Tibial artery (tissue), 4 donors: ENCODE data around the gene DLG2.

Experiments
- DNase-seq, 2 donors: peaks; one replicate each; pipeline ENCODE4 v3.0.0-alpha.2; 2019
- H3K27ac ChIP-seq, 2 donors: fragments of 200-600 bp; sonication (generic) in 1 of 2; 1 replicate in 1 of 2; 2 replicates in 1 of 2; pipeline ENCODE4 v1.5.1; 2018 to 2019; ENCODE audit warnings: mild to moderate bottlenecking in 1 of 2
- H3K27me3 ChIP-seq, 2 donors: fragments of 200-600 bp; sonication (generic) in 1 of 2; one replicate each; pipeline versions ENCODE4 v1.5.1 to v1.6.0; 2016 to 2019
- H3K36me3 ChIP-seq, 3 donors: fragments of 200-600 bp; sonication (generic) in 2 of 3; one replicate each; pipeline ENCODE4 v1.5.1; 2016 to 2019; ENCODE audit warnings: mild to moderate bottlenecking in 2 of 3
- H3K4me1 ChIP-seq, 4 donors: fragments of 200-600 bp; sonication (generic) in 2 of 4; 1 replicate in 3 of 4; 2 replicates in 1 of 4; pipeline ENCODE4 v1.5.1; 2016 to 2019
- H3K4me3 ChIP-seq, 2 donors: fragments of 200-600 bp; sonication (generic) in 1 of 2; 1 replicate in 1 of 2; 2 replicates in 1 of 2; pipeline ENCODE4 v1.5.1; 2018 to 2019; ENCODE audit warnings: mild to moderate bottlenecking in 2 of 2
- H3K9me3 ChIP-seq, 3 donors: fragments of 200-600 bp; sonication (generic) in 1 of 3; one replicate each; pipeline ENCODE4 v1.5.1; 2016 to 2019
- CTCF ChIP-seq, 2 experiments: fragments of 200-600 bp in 1 of 2; fragments of 450-650 bp in 1 of 2; IDR thresholded peaks; one replicate each; pipeline ENCODE4 v1.5.1; 2017 to 2019; ENCODE audit warnings: antibody characterized with exemption in 2 of 2, mild to moderate bottlenecking in 1 of 2, moderate library complexity in 1 of 2
- intact Hi-C: fragments of 100-400 bp; cut with DNase I; formaldehyde crosslinking; loops from one replicate; pipeline ENCODE4 v1.15.0; 2023; ENCODE audit warnings: low total_unique reads

DLG2 gene

DNA sequence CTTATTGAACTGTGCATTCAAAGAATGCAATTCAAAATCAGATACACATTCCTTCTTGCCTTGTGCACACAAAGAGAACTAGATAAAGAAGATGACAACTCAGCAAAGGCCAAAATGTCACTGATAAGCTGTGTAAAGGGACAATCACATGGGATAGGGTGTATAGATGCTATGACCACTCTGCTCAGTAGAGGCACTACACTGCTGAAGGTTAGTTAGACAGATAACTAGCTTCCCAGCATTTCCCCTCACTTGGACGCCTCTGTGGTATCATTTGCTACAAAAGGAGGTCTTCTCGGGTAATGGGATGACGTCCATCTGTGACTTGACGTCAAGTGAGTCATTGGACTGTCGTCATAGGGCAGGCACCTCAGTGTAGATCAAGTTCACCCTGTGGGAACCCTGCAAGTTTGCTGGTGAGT lies 1916.0 kb downstream of the DLG2 start:
- Histone ChIP-seq H3K4me3 (no peak overlapping the region), H3K9me3 (no peaks in the 10 kb centered on the region), H3K36me3 (no peaks in the 10 kb centered on the region), H3K4me1 (no peaks in the 10 kb centered on the region), H3K27me3 (no peaks in the 10 kb centered on the region), H3K27ac (no peak overlapping the region)
- TF ChIP-seq CTCF (IDR thresholded peaks at IDR 0.05) = no peak
- intact Hi-C loops = no loop called here
- no peak for DNase-seq

GRCh38 chr11:83709434-83709833 lies 1917.7 kb downstream of the DLG2 start:
- Histone ChIP-seq H3K27ac (no peak overlapping the region), H3K4me3 (no peak overlapping the region), H3K27me3 (no peaks in the 10 kb centered on the region), H3K9me3 (no peaks in the 10 kb centered on the region), H3K4me1 (no peaks in the 10 kb centered on the region), H3K36me3 (no peaks in the 10 kb centered on the region)
- intact Hi-C loops = no loop called here
- DNase-seq = no peak
- TF ChIP-seq CTCF (IDR thresholded peaks at IDR 0.05) = no peak

GRCh38 chr11:83706566-83706965 lies 1920.6 kb downstream of the DLG2 start:
- no peaks in the 10 kb centered on the region for H3K9me3 ChIP-seq
- no peak overlapping the region for H3K27ac ChIP-seq
- TF ChIP-seq CTCF (IDR thresholded peaks at IDR 0.05) = no peak
- H3K4me3 ChIP-seq = no peak overlapping the region
- no peaks in the 10 kb centered on the region for H3K27me3 ChIP-seq
- intact Hi-C loops = no loop called here
- H3K36me3 ChIP-seq = no peaks in the 10 kb centered on the region
- no peak for DNase-seq
- no peaks in the 10 kb centered on the region for H3K4me1 ChIP-seq

DNA sequence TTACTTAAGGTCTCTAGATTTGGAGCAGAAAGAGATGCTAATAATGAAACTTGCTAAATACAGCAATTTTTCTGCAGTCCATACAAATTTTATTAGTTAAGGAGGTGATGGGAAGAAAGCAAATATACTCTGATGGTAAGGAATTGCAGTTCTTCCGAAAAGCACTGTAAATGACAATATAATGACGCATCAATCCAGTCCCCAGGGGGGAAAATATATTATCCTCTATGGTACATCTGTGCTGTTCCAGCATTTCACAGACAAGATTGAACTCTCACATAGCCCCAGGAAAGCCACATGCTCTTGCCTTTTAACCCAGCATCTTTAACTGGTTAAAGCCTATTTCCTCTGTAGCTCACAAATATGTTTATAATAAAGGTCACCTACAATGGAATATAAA lies 1924.3 kb downstream of the DLG2 start:
- no peak for TF ChIP-seq CTCF (IDR thresholded peaks at IDR 0.05)
- no peaks in the 10 kb centered on the region for H3K9me3 ChIP-seq
- H3K4me1 ChIP-seq = no peaks in the 10 kb centered on the region
- DNase-seq = no peak
- H3K4me3 ChIP-seq = no peak overlapping the region
- H3K36me3 ChIP-seq = no peaks in the 10 kb centered on the region
- intact Hi-C loops = no loop called here
- no peaks in the 10 kb centered on the region for H3K27me3 ChIP-seq
- no peak overlapping the region for H3K27ac ChIP-seq

DNA sequence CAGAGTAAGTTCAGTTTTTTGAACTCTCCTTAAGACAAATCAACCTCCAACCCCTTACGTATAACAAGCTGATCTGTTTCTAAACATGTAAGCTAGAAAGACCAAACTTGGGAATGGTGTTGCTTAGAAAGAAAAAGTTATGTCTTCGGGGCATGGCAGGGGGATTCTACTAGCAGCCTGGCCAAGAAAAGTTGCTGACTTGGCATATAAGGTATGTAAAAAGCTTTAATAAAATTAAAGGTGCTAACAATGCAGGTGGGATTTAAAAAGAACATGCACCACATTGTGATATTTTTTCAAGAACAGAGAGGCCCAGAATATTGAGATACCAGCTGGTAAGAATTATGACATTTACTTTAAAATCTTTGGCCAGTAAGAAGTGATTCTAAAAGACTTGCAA lies 1929.6 kb downstream of the DLG2 start:
- H3K4me1 ChIP-seq = peaks cover 0 to 10% (median 0%) of the 10 kb centered on the region in 4 donors
- no peak for TF ChIP-seq CTCF (IDR thresholded peaks at IDR 0.05)
- intact Hi-C loops = loop anchor here (10.0 kb wide), 1 partner anchor 63 kb away; no protein-coding TSS in a partner anchor
- H3K27ac ChIP-seq = no peak overlapping the region
- H3K36me3 ChIP-seq = no peaks in the 10 kb centered on the region
- no peaks in the 10 kb centered on the region for H3K9me3 ChIP-seq
- no peaks in the 10 kb centered on the region for H3K27me3 ChIP-seq
- no peak overlapping the region for H3K4me3 ChIP-seq
- DNase-seq = no peak

DNA sequence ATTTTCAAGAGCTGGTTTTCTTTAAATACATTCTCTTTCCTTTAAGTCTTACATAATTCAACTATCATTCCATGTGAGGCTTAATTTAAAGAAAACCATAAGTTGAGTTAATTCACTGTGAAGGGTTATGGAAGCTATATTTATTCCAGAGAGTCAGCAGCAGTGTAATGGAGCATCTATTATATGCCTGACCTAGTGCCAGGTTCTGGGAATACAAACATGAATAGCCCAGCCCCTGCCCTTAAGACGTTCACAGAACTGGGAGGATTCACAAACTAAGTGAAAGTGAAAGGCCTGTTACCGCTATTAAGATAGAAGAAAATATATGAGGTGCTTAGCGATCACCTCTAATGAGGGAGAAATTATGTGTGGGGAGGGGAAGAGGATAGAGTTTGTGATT lies 1932.1 kb downstream of the DLG2 start:
- peaks cover 0 to 24% (median 7%) of the 10 kb centered on the region in 4 donors for H3K4me1 ChIP-seq
- no peak overlapping the region for H3K4me3 ChIP-seq
- H3K27ac ChIP-seq = no peak overlapping the region
- H3K27me3 ChIP-seq = no peaks in the 10 kb centered on the region
- H3K9me3 ChIP-seq = no peaks in the 10 kb centered on the region
- intact Hi-C loops = loop anchor here (10.0 kb wide), 1 partner anchor 60 kb away; no protein-coding TSS in a partner anchor
- DNase-seq = no peak
- no peaks in the 10 kb centered on the region for H3K36me3 ChIP-seq
- no peak for TF ChIP-seq CTCF (IDR thresholded peaks at IDR 0.05)
